Measurements from ENCODE around the gene RENBP. TPM values are rescaled to one million over a fixed set of nuclear protein-coding genes. Genes with fewer than 3 reads are reported as not detected.

The RENBP gene
- total RNA-seq, 1 experiment from 2014 or later = 7.1 TPM

- peak overlapping the region in 1 of 3 experiments; percentile 15; a peak in 1 of 7 replicates for H3K27ac Mint-ChIP-seq
- peaks cover 2% of the 10 kb centered on the region for H3K27me3 Mint-ChIP-seq (ENCODE audit: low read depth)
- Histone ChIP-seq H2BK5ac (ENCODE audit: insufficient read length, low read length) (no peak overlapping the region), H3K9me3 (ENCODE audit: control insufficient read depth, low read depth, low read length) (peaks cover 15% of the 10 kb centered on the region), H2AFZ (ENCODE audit: low read length) (no peak overlapping the region), H2BK20ac (ENCODE audit: low read depth, low read length, poor library complexity, severe bottlenecking) (no peak overlapping the region), H3T11ph (ENCODE audit: low read length) (no peak overlapping the region), H3K79me2 (ENCODE audit: insufficient read depth, low read length) (no peaks in the 10 kb centered on the region), H2BK120ac (ENCODE audit: low read depth, low read length, poor library complexity, severe bottlenecking) (no peak overlapping the region), H3K14ac (ENCODE audit: insufficient read depth, low read length) (peak overlapping the region; percentile 46; the same call in 1 of the 2 replicates), H3K4ac (ENCODE audit: low read depth, low read length) (no peak overlapping the region), H4K8ac (replicated peaks; ENCODE audit: insufficient read length, low read depth, low read length) (no peak overlapping the region), H4K20me1 (ENCODE audit: control insufficient read depth, insufficient read depth, insufficient read length) (no peaks in the 10 kb centered on the region), H2AK5ac (ENCODE audit: insufficient read length, low read length) (no peak overlapping the region), H3K23ac (ENCODE audit: insufficient read length, low read depth, low read length) (no peak overlapping the region), H3K18ac (ENCODE audit: insufficient read length, low read depth, low read length) (no peak overlapping the region), H3K27me3 (ENCODE audit: insufficient read depth, low read length) (no peaks in the 10 kb centered on the region), H3K4me2 (ENCODE audit: insufficient read depth, insufficient read length, low read length) (no peak overlapping the region), H3K56ac (ENCODE audit: insufficient read length, low read depth, low read length) (no peak overlapping the region), H4K5ac (ENCODE audit: insufficient read length, low read depth, low read length) (no peak overlapping the region), H3K4me1 (ENCODE audit: insufficient read depth, low read length) (no peaks in the 10 kb centered on the region), H3K27ac (ENCODE audit: insufficient read length, low read depth, low read length) (no peak overlapping the region), H3K23me2 (ENCODE audit: insufficient read length, low read depth, low read length, poor library complexity, severe bottlenecking) (no peaks in the 10 kb centered on the region), H2BK15ac (ENCODE audit: low read depth, low read length) (no peak overlapping the region), H4K91ac (ENCODE audit: insufficient read length, low read depth, low read length) (no peak overlapping the region), H3K79me1 (ENCODE audit: insufficient read depth, low read depth, low read length, poor library complexity, severe bottlenecking) (no peaks in the 10 kb centered on the region), H3K9ac (ENCODE audit: extremely low read depth, insufficient read length, low read length) (no peak overlapping the region), H2BK12ac (ENCODE audit: insufficient read length, low read depth, low read length) (no peak overlapping the region)
- H3K4me1 Mint-ChIP-seq = peaks cover 0 to 10% of the 10 kb centered on the region in 2 experiments; a peak in 2 of 4 replicates
- DNase-seq = no peak
- peaks cover 47 to 51% of the 10 kb centered on the region in 2 experiments for H3K9me3 Mint-ChIP-seq
- no peak overlapping the region for H3K4me3 Mint-ChIP-seq
- no CpG with 5 or more reads among the region's 12 CpGs for WGBS (ENCODE audit: extremely low coverage, insufficient read length, low lambda C conversion rate)
- peaks cover 7 to 10% (median 8%) of the 10 kb centered on the region in 3 experiments; a peak in 6 of 7 replicates for H3K36me3 Mint-ChIP-seq (ENCODE audit: insufficient read depth in 1 of 3, low read depth in 3 of 3)
- no peak for TF ChIP-seq CTCF (conservative IDR thresholded peaks at IDR 0.05)
These were observed 38.9 kb upstream of the RENBP start for GRCh38 chrX:153983321-153983801.
